Omental fat pad (tissue), 4 donors: ENCODE data around the gene AKR1A1. TPM values are rescaled to one million over a fixed set of nuclear protein-coding genes. Genes with fewer than 3 reads are reported as not detected.

ENCODE experiments used
- small RNA-seq: library from RNA; depleted of rRNA; stranded (forward); fragments of <200 nt; gene quantifications from one replicate; pipeline ENCODE3, GENCODE V24; 2016
- total RNA-seq, 4 donors: library from RNA; depleted of rRNA; stranded (reverse); fragments of >200 nt; gene quantifications; one replicate each; pipeline ENCODE4 v1.1.0, GENCODE V29; 2016

AKR1A1 gene
- total RNA-seq, 4 donors from 2014 or later, result 76.6 to 114 (median 86.2) TPM

Small RNA genes within 50 kb of the gene (small RNA-seq; reads per million reads assigned to genes)
- not detected for gene AL355480.1
- not detected for gene AL355480.2
- gene AL355480.3, result not detected
- not detected for gene AL355480.4

Other genes with a start within 250 kb of the AKR1A1 start
- 1 to 10 TPM in 1 of 4 donors, not detected in 3; 2.0 TPM for gene HPDL, start 223.9 kb upstream of the AKR1A1 start, total RNA-seq
- gene TOE1, start 210.7 kb upstream of the AKR1A1 start, total RNA-seq, result 10 to 100 TPM in 1 of 4 donors, 1 to 10 TPM in 3; 6.1 to 14.3 (median 7.4) TPM
- 10 to 100 TPM; 11.5 to 28.1 (median 12.8) TPM for gene MUTYH, start 210.4 kb upstream of the AKR1A1 start, total RNA-seq
- 1 to 10 TPM; 1.4 to 4.3 (median 3.7) TPM for gene TESK2, start 59.7 kb upstream of the AKR1A1 start, total RNA-seq
- 1 to 10 TPM in 1 of 4 donors, under 1 TPM in 3; 0.44 to 1.3 (median 0.67) TPM for gene CCDC163, start 50.8 kb upstream of the AKR1A1 start, total RNA-seq
- 1 to 10 TPM; 1.8 to 4.4 (median 3.2) TPM for gene MMACHC, start 50.5 kb upstream of the AKR1A1 start, total RNA-seq
- gene PRDX1, start 28.9 kb upstream of the AKR1A1 start, total RNA-seq, result 100 to 1,000 TPM; 194 to 363 (median 269) TPM
- 10 to 100 TPM; 48.0 to 96.5 (median 80.6) TPM for gene NASP, start 33.2 kb downstream of the AKR1A1 start, total RNA-seq
- 1 to 10 TPM in 3 of 4 donors, under 1 TPM in 1; 0.84 to 8.4 (median 2.7) TPM for gene CCDC17, start 73.2 kb downstream of the AKR1A1 start, total RNA-seq
- 100 to 1,000 TPM in 3 of 4 donors, 10 to 100 TPM in 1; 75.1 to 116 (median 105) TPM for gene GPBP1L1, start 135.7 kb downstream of the AKR1A1 start, total RNA-seq
- 10 to 100 TPM; 14.3 to 22.3 (median 21.2) TPM for gene TMEM69, start 137.4 kb downstream of the AKR1A1 start, total RNA-seq
- 10 to 100 TPM in 1 of 4 donors, 1 to 10 TPM in 3; 4.1 to 12.0 (median 7.7) TPM for gene IPP, start 199.8 kb downstream of the AKR1A1 start, total RNA-seq